HG03175 (cell line): ENCODE measurements around the gene ANKFN1.

Source experiments
- ATAC-seq: cut with Tn5 transposase; IDR thresholded peaks from one replicate; pipeline ENCODE4 v1.9.1; 2021; ENCODE audit warnings: mild to moderate bottlenecking, moderate library complexity; ENCODE audit not compliant: unreplicated experiment

The ANKFN1 gene

DNA sequence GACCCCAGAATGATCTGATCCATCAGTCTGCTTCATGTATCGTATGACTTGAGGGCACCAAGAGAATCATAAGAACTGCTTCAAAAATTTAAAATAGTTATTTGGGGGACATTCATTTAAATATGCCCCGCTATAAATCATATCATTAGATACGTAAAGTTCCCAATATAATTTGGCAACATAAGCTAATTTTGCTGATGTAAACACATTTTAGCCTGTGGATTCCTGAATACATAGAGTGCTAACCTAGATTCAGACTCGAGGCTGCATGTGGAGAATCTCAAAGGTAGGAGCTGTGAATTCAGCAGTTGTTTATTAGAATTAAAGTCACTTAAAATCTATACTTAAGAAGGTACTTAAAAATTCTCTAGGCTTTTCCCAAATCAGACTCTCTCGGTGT lies 24.9 kb downstream of the ANKFN1 start:
- no peak for ATAC-seq

DNA sequence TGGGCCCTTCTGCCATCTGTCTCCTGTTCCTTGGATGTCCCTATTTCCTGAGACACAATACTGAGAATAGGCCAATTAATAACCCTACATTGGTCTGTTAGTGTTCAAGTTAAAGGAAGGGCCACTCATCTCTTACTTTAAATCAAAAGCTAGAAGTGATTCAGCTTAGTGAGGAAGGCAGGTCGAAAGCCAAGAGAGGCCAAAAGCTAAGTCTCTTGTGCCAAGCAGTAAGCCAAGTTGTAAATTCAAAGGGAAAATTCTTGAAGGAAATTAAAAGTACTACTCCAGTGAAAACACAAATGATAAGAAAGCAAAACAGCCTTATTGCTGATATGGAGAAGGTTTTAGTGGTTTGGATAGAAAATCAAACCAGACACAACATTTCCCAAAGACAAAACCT lies 28.8 kb downstream of the ANKFN1 start:
- no peak for ATAC-seq

DNA sequence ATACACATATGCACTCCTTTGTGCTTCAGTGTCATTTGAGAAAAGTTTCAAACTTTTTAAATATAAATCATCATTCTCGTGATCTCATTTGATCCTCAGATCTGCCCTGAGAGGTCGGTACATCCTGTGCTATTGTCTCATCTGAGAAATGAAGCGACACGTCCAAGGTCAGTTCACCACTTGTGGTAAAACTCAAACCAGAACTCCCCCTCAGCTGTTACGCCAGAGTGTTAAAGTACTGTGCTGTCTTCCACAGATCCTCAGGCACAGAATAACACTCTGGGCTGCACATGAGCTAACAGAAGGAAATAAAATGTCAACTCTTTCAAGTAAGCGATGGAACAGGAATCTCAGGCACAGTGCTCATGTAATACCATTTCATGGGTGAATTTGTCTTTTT lies 31.4 kb downstream of the ANKFN1 start:
- ATAC-seq = no peak

DNA sequence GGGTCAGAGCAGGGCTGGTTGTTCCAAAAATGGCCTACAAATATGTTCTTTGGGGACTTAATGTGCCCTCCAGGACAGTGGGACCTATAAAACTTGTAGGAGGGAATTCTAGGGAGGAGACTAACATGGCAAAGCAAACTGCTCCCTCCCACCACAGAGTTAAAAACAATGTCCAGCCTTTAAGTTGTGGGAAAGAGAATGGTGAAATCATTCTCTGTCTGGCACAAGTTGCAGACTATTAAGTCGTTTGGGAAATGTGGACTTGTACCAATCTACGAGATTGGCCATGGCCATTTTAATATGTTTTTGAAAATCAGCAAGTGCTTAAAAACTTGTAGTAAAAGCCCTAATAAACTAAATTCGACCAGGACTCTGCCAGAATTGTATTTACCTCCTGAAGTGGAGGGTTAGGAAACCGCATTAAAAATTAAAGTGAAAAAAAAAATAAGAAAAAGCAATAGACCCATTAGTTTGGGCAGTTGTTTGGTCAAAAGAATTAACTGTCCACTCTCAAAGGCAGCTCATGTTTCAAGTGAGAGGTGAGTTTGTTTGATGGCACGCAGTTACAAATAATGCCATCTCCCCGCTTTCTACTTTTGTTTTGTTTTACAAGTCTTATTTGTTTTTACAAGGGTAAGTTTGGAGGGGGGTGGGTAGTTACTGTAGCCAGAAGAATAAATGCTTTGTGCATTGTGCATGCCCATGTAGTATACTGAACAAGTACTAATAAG lies 32.4 kb downstream of the ANKFN1 start:
- no peak for ATAC-seq

DNA sequence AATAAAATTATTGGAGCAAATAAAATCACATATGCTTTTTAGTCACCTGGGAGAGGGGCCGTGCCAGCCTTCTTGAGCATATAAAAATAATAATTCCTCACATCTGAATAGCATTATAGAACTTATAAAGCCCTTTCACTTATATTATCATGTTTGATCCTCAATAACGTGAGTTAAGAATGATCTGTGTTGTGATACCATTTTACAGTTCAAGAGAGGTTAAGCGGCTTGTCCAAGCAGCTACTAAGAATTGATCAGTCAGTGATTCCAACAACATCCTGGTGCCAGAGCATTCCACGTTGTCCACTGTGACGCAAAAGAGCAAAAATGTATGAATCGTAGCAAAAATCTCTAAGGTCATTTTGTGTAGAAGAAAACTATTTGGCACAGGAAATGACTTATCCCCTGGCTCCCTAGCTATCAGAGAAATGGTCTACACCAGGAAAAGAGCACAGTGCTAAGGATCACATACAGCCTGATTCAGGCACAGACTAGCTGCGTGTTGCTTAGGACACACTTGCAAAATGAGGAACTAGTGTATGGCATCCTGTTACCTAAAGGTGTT lies 33.0 kb downstream of the ANKFN1 start:
- ATAC-seq = no peak

DNA sequence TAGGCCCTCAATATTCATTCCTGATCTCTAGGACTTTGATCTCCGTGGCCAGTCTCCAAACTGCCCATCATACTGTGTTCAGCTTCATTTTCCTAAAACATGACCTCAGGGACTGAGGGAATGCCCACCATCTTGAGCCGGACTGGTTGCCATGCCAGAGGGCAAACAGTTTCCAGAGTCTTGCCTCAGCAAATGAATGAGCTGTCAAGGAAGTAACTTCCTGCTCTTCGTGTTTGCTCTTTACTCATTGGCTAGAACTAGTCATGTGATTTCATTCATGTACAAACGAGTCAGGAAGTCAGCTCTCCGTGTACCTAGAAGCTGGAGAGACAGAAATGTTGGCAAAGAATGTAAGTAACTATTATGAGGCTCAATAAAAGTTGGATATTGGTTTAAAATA lies 50.2 kb downstream of the ANKFN1 start:
- ATAC-seq = no peak

DNA sequence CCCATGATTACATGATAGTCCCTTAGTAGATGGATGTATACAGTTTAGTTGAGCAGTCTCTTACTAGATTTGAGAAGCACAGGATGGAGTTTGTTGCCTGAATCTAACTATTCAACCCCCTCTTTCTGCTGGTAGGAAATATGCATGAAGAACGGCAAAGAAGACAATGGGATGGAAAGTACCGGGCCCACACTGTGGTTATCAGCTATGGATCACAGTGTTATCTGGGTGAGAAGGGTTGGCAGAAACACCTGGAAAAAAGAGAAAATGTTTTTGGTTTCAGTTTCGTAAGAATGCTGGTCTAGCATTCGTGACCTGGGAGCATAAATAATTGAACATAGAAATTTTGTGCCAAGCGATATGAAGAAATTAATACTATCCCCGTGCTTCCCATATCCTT lies 53.1 kb downstream of the ANKFN1 start:
- no peak for ATAC-seq

DNA sequence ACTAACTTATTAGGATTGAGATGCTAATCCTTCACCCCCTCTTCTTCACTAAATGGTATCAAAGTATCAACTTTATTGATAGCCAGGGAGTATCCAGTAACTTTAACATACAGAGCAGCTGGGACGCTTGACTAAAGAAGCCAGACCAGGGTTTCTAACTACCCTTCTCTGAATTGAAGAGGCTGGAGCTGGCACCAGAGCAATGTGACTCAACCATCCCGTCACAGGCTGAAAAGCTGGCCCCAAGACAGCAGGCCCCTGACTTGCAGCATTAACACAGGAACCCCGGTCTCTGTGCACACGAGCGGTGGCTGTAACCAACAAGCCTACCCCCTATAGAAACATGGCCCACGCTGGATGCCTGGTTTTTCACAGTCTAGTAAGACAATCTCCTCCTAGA lies 59.8 kb downstream of the ANKFN1 start:
- no peak for ATAC-seq

DNA sequence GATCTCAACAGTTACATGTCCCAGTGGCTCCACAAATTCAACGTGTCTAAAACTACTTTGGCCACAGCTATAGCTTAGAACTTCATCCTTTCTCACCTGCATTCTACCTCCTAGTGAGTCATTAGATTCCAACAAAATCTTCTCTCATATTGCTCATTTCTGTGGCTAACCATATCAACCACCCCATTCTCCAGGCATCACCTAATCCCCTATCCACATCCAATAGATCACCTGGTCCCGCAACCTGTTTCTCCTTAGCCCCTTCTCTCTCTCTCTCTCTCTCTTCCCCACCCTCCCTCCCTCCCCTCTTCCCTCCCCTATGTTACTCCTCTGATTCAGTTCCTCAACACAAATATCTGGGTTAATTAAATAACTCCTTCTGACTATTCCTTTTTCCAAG lies 64.6 kb downstream of the ANKFN1 start:
- no peak for ATAC-seq

DNA sequence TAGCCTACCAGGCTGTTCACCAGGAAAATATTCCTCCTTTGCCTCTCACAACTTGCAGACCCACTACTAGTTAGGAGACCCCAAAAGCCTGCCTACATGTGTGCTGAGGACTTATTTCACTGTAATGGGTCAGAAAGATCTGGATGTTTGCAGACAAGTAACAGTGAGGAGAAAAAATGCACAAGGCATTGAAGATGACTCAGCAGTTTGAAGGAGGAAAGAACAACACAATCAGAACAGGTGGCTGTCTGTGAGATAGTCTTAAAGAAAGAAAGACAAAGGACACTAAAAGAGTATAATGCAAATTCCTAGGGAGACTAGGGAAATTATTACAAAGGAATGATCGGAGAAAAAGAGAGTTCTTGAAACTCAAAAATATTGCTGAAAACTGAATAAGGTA lies 69.0 kb downstream of the ANKFN1 start:
- ATAC-seq = no peak

DNA sequence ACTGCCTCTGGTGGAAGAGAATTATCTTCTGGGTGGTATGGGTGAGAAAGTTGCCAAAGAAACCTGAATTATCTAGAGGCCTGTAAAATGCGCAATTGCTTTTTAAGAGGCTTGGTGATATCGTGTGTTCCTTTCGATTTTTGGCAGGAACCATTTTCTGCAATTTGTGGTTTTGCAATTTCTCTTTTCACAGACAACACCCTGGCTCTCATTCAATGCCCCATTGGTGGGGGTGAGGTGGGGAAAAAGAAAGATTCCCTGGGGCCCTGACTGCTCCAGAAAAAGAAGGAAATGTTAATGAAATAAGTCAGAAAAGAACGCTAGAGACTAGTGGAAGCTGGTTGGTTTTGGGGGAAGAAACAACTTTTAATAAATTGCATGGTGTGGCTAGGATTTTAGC lies 77.4 kb downstream of the ANKFN1 start:
- ATAC-seq = no peak

DNA sequence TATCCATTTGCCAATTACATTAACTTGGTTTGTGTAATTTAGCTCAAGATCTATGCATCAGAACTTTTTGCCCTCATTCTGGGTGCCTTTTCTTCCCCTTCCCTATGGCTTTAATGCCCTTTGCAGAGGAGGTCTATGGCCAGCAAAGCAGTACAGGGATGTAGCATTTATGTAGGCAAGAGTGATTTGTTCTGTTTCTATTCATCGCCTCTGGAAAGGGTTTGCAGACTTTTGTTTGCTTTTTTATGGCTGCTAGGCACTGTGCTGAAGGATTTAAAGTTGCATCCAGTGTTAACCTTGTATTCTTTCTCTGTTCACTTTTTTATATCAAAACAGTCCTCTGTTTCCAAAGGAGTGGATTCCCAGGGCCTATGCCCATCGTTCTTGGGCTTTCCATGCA lies 78.0 kb downstream of the ANKFN1 start:
- ATAC-seq = no peak

DNA sequence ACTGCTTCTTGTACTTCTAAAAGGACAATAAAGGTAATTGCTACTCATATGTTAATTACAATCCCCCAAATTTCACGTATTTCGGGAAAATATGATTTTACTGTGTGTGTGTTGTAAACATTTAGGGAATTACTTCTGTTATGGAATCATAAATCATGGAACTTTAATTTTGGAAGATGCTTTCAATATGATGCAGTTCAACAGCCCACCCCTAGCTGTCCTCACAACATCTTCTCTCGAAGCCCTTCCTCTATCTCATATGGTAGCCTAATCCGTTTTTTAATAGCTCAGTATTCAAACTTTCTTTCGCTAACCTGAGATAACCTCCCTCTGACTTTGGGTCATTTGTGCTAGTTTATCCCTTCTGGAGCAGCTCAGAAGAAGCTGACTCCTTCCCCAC lies 78.4 kb downstream of the ANKFN1 start:
- no peak for ATAC-seq

DNA sequence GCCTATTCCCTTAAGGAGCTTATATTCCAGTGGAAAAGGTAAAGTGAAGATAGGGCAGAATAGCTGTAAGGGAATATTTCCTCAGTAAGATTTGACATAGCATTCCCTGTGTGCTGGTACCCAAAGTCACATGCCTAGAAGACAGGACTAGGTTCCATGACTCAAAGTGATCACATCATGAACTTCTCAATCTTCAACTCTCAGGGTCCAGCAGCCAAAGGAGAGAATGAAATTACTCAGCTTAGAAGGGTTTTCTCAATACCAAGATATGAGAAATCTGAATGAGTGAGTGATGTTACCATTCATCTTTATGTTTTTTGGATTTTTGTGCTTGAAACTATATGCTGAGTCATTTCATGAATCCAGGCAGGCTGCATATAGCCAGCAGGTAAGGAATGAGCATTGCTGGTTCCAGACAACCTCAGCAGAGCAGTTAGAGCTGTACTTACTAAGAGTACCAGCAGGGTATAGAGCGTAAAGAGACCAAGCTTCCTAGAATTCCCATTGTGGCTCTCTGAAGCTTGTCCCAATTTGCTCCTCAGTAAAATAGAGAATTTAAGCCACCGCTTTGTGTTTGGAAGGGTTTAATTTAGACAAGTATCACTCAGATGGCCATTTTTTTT lies 91.1 kb downstream of the ANKFN1 start:
- ATAC-seq = no peak

DNA sequence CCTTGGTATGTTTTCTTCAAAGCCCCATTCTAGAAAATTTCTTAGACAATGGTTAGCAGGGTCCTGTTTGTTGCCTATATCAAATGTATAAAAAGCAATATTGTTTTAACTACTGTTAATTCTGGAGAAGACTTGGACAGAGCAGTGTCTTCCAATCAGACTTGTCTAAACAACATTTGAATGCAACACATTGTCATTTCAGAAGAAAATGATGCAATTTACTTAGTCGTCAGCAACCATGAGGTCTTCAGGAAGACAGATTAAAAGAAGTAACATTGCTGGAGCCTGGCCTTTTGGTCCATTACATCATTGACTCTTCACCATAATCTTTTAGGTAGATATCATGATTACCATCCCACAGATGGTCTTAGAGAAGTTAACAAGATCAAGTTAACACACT lies 94.5 kb downstream of the ANKFN1 start:
- ATAC-seq = no peak

DNA sequence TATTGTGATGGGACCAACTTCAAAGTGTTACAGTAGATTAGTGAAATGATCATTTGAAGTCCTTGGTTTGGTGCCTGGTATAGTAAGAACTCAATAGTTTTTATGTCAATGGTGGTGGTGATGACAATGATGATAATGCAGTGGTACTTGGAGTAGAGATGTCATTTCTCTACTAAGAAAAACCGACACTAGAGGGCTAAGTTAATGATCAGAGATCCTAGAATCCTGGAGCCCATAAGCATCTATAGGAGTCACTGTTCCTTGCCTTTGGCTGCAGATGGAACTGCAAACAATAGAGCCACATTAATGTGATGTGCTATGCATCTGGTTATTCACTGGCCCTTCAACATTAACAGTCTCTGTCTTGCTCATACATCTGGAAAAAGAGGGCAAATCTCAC lies 103.8 kb downstream of the ANKFN1 start:
- ATAC-seq = no peak

DNA sequence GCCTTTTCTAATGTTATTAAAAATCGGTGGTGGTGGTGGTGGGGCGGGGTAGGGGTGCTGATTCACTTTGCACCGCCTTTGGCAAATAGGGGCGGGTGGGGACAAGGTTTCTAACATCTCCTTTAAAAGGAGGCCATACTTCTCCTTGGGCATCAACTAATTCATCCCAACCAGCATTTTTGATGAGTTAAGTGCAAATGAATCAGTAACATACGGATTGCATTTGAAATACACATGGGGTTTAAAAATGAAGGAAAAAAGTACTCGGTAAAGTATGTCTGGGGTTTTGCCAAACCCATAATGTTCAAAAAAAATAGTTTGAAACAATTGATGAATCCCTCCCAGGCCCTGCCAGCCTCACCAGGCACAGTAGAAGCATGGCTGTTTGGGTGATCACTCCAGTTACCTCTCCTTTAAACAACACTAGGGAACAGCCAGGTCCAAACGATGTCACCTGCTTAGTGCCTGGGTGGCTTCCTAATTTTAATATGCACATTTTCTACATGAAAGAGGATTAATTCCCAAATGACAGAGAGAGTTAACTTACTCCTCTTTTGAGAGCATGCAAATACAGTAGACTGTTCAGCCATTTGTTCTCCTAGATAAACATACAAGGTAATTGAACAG lies 107.2 kb downstream of the ANKFN1 start:
- no peak for ATAC-seq

DNA sequence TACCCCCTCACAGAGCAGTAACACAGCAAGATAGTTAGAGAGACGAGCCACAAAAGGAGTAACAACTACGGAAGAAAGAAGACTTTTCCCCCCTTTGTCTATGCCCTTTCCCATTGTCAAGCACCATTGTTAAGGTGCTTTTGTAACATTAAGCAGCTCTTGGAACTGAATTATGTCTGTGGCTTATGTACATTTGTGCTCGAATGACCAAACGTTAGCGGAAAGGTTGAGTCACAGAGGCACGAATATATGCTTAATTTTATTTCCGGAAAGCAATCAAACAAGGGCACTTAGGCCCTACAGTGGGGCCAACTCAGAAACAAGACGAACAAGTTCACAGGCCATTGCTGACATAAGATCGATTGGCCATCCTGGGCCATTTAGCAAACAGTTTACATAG lies 109.5 kb downstream of the ANKFN1 start:
- no peak for ATAC-seq

DNA sequence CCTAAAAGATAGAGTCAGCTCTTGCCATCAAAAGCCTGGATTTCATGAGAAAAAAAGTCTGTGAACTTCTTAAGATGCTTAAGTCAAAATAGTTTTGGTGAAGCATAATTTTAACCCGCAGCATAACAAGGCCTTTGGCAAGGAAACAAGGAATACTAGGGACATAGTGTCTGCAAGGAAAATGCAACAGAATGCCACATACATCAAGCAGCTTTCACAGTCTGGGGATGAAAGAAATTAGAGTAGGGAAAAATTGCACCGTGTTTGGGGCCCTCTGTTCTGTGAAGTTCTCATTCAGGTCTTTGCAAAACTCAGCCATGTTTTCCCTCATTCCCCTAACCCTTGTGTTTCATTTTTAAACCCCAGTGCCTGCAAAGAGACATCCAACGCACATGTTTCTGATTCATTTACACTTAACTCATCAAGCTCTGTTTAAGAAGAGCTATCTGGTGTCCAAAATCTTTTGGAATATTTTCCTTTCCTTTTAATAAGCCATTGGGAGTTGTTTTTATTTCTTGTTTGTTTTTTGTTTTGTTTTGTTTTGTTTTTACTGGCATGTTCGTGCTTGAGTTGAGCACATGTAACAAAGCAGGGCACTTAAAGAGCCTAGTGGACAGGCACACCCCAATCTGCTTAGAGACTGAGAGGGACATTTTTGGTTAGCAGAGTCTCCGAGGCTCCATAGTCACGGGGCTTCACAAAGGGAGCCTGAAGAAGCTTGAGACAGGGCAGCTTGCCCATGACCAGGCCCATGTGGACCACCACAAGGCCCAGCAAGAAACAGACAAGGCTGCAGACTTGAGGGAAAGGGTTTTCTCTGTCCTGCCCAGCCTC lies 116.5 kb downstream of the ANKFN1 start:
- ATAC-seq = no peak

DNA sequence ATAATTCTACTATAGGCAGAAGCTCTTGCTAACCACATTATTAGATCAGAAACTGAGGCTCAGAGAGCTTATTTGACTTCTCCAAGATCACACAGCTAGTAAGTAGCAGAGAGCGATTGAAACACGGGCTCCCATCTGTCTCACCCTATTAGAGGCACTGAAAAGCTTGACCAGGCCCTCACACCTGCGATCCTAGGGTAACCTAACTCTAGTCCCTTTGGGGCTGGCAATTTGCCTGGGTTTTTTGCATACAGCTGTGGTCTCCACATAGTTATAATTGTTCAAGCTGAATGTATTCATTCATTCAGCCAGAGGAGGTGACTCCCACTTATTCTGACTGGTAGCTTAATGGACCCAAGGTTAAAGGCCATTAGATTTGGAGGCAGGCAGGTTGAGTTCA lies 121.2 kb downstream of the ANKFN1 start:
- ATAC-seq = no peak

DNA sequence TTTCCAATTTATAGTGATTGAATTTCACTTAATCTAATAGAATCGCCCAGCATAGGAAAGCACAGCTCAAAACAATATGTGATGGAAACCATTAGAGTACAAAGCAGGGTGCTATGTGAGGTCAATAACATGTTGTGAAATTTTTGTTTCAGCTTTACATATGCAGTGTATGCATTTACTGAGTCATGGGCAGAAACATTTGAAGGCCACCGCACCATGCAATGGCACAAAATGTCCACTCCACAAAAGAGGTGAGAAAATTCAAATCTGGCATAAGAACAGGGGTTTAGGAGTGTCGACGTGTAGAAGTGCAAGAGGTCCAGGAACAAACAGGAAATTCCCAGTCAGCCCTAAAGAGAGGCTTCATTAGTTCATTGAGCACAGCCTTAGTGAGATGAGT lies 131.2 kb downstream of the ANKFN1 start:
- ATAC-seq = no peak
